Neutrophil (primary cell): ENCODE data around the gene UCK1.

Experiments
- H3K27ac ChIP-seq: fragments of 200-600 bp; sonication (generic); 2 replicates; pipeline ENCODE4 v1.5.1; 2016; ENCODE audit warnings: mild to moderate bottlenecking, moderate library complexity
- H3K27me3 ChIP-seq: fragments of 200-600 bp; sonication (generic); 2 replicates; pipeline ENCODE4 v1.6.0; 2016; ENCODE audit warnings: mild to moderate bottlenecking
- H3K36me3 ChIP-seq: fragments of 200-600 bp; sonication (generic); 2 replicates; pipeline ENCODE4 v1.5.1; 2017
- H3K4me1 ChIP-seq, 2 experiments: fragments of 200-600 bp in 1 of 2; sonication (generic) in 1 of 2; 1 replicate in 1 of 2; 2 replicates in 1 of 2; pipeline versions ENCODE4 v1.5.1 to v1.6.1; 2013 to 2016; ENCODE audit warnings: low read depth in 1 of 2, low read length in 1 of 2, mild to moderate bottlenecking in 1 of 2, moderate library complexity in 1 of 2; ENCODE audit not compliant: control insufficient read depth in 1 of 2, insufficient read depth in 1 of 2
- H3K4me3 ChIP-seq, 2 experiments: fragments of 200-600 bp in 1 of 2; sonication (generic) in 1 of 2; 1 replicate in 1 of 2; 2 replicates in 1 of 2; pipeline ENCODE4 v1.5.1; 2013 to 2016; ENCODE audit warnings: low read depth in 1 of 2, low read length in 1 of 2, mild to moderate bottlenecking in 1 of 2, moderate library complexity in 1 of 2
- H3K9me3 ChIP-seq: fragments of 200-600 bp; sonication (generic); 2 replicates; pipeline ENCODE4 v1.5.1; 2016
- TF ChIP-seq, protein P1 (sequence below): fragments of 200-600 bp; sonication (generic); IDR thresholded peaks from 2 replicates; pipeline ENCODE4 v1.5.1; 2016; ENCODE audit warnings: antibody characterized with exemption

UCK1 gene

DNA sequence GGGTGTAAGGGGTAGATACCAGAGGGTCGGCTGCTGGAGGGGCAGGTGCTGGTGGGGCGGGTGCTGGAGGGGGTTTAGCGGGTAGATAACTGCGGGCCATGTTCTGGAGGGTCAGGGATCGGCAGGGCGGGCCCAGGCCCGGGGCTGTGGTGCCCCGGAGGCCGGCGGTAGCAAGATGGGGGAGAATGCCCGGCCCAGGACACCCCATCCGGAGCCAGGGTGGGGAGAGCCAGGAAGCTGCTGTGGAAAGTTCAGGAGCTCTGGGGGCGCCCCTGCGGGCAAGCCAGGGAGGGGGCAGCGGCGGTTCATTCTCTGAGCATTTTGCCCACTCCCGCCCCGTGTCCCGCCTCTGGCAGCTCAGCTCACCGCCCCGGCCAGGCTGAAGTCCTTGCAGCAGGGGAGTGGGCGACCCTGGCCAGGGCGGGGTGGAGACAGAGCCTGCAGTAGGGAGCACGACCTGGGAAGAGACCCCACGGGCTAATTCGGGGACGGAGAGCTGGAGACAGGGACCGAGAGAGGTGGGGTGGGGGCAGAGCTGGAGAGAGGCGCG, 14.8 kb upstream of the UCK1 start:
- no peak overlapping the region for H3K27ac ChIP-seq
- no peaks in the 10 kb centered on the region for H3K36me3 ChIP-seq
- peaks cover 88% of the 10 kb centered on the region for H3K27me3 ChIP-seq
- H3K4me1 ChIP-seq = no peaks in the 10 kb centered on the region
- TF ChIP-seq, protein P1, sequence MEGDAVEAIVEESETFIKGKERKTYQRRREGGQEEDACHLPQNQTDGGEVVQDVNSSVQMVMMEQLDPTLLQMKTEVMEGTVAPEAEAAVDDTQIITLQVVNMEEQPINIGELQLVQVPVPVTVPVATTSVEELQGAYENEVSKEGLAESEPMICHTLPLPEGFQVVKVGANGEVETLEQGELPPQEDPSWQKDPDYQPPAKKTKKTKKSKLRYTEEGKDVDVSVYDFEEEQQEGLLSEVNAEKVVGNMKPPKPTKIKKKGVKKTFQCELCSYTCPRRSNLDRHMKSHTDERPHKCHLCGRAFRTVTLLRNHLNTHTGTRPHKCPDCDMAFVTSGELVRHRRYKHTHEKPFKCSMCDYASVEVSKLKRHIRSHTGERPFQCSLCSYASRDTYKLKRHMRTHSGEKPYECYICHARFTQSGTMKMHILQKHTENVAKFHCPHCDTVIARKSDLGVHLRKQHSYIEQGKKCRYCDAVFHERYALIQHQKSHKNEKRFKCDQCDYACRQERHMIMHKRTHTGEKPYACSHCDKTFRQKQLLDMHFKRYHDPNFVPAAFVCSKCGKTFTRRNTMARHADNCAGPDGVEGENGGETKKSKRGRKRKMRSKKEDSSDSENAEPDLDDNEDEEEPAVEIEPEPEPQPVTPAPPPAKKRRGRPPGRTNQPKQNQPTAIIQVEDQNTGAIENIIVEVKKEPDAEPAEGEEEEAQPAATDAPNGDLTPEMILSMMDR = no peak
- H3K4me3 ChIP-seq = no peak overlapping the region
- no peaks in the 10 kb centered on the region for H3K9me3 ChIP-seq

DNA sequence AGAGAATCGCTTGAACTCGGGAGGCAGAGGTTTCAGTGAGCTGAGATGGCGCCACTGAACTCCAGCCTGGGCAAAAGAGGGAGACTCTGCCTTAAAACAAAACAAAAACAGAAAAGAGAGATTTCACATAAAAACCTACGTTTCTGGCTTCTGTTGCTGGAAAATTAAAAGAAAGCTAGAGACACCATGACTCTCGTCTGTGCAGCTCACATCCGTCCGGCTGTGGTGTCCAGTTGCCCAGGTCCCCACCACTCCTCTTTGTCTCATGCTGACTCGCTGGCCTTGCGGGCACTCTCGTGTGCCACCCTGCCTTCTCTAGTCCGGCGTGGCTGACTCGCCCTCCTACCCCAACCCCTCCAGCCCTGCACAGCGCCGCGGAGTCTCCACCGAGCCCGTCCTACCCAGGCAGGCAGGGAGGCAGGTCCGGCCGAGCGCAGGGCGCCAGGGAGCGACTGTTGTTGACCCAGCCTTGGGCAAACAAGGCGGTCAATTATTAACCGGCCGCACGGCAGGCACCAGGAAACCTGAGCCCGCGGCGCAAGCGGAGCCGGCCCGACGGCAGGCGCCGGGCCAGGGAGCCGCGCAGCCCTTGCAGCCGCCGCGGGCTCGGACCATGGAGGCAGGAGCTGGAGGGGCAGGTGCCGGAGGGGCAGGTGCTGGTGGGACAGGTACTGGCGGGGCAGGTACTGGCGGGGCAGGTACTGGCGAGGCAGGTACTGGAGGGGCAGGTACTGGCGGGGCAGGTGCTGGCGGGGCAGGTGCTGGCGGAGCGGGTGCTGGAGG, 14.1 kb upstream of the UCK1 start, which contains the start of gene PRRT1B:
PRRT1B (plus strand) TSS at position 521 of the 783 bp plus-strand sequence; CDS start at position 614, 93 bp downstream.
- no peaks in the 10 kb centered on the region for H3K9me3 ChIP-seq
- no peak within 1 kb of the TSS for H3K27ac ChIP-seq
- no peaks in the 10 kb centered on the region for H3K36me3 ChIP-seq
- H3K4me3 ChIP-seq = no peak within 1 kb of the TSS
- peaks cover 87% of the 10 kb centered on the region for H3K27me3 ChIP-seq
- no peaks in the 10 kb centered on the region for H3K4me1 ChIP-seq
- TF ChIP-seq, protein P1 = no peak

DNA sequence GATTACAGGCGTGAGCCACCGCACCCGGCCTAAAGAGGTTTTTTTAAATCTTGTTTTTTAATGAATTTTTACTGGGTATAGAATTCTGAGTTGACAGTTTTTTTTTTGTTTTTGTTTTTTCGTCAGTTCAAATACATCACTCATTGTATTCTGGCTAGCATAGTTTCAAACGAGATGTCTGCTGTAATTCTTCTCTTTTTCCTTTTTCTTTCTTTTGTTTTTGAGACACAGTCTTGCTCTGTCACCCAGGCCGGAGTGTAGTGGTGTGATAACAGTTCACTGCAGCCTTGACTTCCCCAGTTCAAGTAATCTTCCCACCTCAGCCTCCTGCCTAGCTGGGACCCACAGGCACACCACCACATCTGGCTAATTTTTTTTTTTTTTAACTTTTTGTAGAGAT, 12.1 kb upstream of the UCK1 start:
- Histone ChIP-seq H3K9me3 (no peaks in the 10 kb centered on the region), H3K36me3 (no peaks in the 10 kb centered on the region), H3K27me3 (peaks cover 66% of the 10 kb centered on the region), H3K4me3 (no peak overlapping the region), H3K27ac (no peak overlapping the region), H3K4me1 (no peaks in the 10 kb centered on the region)
- TF ChIP-seq, protein P1 = no peak

DNA sequence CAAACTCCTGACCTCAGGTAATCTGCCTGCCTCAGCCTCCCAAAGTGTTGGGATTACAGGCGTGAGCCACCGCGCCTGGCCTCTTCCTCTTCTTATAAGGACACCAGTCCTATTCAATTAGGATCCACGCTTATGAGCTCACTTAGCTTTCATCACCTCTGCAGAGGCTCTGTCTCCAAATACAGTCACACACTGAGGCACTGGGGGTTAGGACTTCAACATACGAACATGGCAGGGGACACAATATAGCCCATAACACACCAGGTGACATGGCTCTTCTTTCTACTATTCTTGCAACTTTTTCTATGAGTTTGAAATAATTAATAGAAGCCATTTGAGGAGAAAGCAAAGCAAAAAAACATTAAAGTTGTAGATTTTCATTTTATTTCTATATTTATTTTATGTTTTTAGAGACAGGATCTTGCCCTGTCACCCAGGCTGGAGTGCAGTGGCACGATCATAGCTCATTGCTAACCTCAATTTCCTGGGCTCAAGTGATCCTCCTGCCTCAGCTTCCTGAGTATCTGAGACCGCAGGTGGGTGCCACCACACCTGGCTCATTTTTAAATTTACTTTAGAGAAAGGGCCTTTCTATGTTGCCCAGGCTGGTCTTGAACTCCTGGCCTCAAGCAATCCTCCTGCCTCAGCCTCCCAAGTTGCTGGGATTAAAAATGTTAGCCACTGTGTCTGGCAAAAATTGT, 8.3 kb upstream of the UCK1 start:
- peaks cover 35% of the 10 kb centered on the region for H3K27me3 ChIP-seq

DNA sequence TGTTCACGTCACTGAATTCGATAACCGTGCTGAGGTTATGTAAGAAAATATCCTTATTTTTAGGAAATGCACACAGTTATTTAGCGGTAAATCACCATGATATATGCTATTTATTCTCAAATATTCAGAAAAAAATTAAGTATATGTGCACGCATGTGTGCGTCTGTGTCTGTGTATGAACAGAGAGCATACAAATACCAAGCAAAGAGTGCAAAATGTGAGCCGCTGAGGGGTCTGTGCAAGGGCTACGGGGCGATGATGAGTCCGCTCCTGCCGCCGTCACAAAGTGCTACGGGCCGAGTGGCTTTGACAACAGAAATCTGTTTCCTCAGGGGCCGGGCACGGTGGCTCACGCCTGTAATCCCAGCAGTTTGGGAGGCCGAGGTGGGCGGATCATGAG, 6.9 kb upstream of the UCK1 start:
- Histone ChIP-seq H3K27me3 (peaks cover 23% of the 10 kb centered on the region), H3K9me3 (no peaks in the 10 kb centered on the region), H3K36me3 (no peaks in the 10 kb centered on the region), H3K27ac (no peak overlapping the region), H3K4me1 (no peaks in the 10 kb centered on the region), H3K4me3 (no peak overlapping the region)
- TF ChIP-seq, protein P1 = no peak

More for the DNA sequence above, 8.3 kb upstream of the UCK1 start:
- H3K4me1 ChIP-seq = no peaks in the 10 kb centered on the region
- TF ChIP-seq, protein P1 = no peak
- H3K9me3 ChIP-seq = no peaks in the 10 kb centered on the region
- no peak overlapping the region for H3K27ac ChIP-seq
- no peak overlapping the region for H3K4me3 ChIP-seq
- no peaks in the 10 kb centered on the region for H3K36me3 ChIP-seq
